HG02623 (cell line): Measurements from ENCODE around the gene ENO2.

ENCODE experiments used
- ATAC-seq: cut with Tn5 transposase; IDR thresholded peaks from one replicate; pipeline ENCODE4 v1.9.1; 2021; ENCODE audit warnings: moderate library complexity; ENCODE audit not compliant: unreplicated experiment

Gene ENO2

GRCh38 chr12:6912164-6912935 lies 2.0 kb upstream of the ENO2 start:
- no peak for ATAC-seq

- no peak for ATAC-seq
These were observed 788 bp downstream of the ENO2 start for GRCh38 chr12:6914947-6915788.

- ATAC-seq, result no peak
These were observed 1.5 kb downstream of the ENO2 start for GRCh38 chr12:6915789-6916285.

GRCh38 chr12:6916426-6917200 lies 2.2 kb downstream of the ENO2 start:
- ATAC-seq, result no peak

GRCh38 chr12:6917491-6918231 lies 3.3 kb downstream of the ENO2 start:
- no peak for ATAC-seq

- no peak for ATAC-seq
These were observed 5.2 kb downstream of the ENO2 start for GRCh38 chr12:6919588-6919987.

GRCh38 chr12:6921539-6921938 lies 7.2 kb downstream of the ENO2 start:
- ATAC-seq, result no peak

- no peak for ATAC-seq
These were observed 7.9 kb downstream of the ENO2 start for GRCh38 chr12:6921996-6922946.

- no peak for ATAC-seq
These were observed 8.8 kb downstream of the ENO2 start for GRCh38 chr12:6923003-6923732.

- no peak for ATAC-seq
These were observed 9.5 kb downstream of the ENO2 start for GRCh38 chr12:6923851-6924250.

- ATAC-seq, result no peak
These were observed 10.8 kb downstream of the ENO2 start for GRCh38 chr12:6925239-6925539.

GRCh38 chr12:6925540-6926279 lies 11.3 kb downstream of the ENO2 start:
- ATAC-seq, result no peak

GRCh38 chr12:6927379-6928021 lies 13.1 kb downstream of the ENO2 start, which contains the start of gene ATN1:
TSS of gene ATN1 (plus strand) at chr12:6927959. CDS start at chr12:6934002, 6,043 bp downstream.
- ATAC-seq, result no peak

GRCh38 chr12:6928022-6928702 lies 13.8 kb downstream of the ENO2 start:
- ATAC-seq, result no peak

- no peak for ATAC-seq
These were observed 14.5 kb downstream of the ENO2 start for GRCh38 chr12:6928703-6929407.
